ENCODE results near the gene C21orf91.

DNA sequence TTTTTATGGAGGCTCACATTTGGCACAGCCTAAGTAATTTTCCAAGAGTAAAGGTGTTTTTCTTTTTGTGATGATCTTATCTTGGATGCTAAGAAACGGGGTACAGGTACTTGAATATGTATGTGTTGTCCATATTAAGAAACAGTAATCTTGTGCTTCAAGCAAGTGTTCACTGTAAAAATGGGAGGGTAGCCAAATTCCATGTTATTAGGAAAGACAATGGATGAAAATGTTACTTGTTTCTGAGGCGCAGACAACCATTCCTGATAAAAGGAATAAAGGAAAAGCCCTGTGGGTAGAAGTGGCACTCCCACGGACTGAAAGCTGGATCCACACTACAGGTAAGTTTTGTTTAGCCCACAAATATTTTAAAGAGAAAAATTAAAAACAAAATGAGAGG, 15.6 kb downstream of the C21orf91 start:
- TF ChIP-seq POLR2A (IDR thresholded peaks at IDR 0.05) = no peak
- TF ChIP-seq, protein P1, sequence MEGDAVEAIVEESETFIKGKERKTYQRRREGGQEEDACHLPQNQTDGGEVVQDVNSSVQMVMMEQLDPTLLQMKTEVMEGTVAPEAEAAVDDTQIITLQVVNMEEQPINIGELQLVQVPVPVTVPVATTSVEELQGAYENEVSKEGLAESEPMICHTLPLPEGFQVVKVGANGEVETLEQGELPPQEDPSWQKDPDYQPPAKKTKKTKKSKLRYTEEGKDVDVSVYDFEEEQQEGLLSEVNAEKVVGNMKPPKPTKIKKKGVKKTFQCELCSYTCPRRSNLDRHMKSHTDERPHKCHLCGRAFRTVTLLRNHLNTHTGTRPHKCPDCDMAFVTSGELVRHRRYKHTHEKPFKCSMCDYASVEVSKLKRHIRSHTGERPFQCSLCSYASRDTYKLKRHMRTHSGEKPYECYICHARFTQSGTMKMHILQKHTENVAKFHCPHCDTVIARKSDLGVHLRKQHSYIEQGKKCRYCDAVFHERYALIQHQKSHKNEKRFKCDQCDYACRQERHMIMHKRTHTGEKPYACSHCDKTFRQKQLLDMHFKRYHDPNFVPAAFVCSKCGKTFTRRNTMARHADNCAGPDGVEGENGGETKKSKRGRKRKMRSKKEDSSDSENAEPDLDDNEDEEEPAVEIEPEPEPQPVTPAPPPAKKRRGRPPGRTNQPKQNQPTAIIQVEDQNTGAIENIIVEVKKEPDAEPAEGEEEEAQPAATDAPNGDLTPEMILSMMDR (IDR thresholded peaks at IDR 0.05) = no peak

Measured in Peyer's patch (tissue), 4 donors.